ENCODE measurements around the gene SPRR4. TPM values are rescaled to one million over a fixed set of nuclear protein-coding genes. Genes with fewer than 3 reads are reported as not detected.

The SPRR4 gene
- total RNA-seq, 2 experiments from 2014 or later = not detected

DNA sequence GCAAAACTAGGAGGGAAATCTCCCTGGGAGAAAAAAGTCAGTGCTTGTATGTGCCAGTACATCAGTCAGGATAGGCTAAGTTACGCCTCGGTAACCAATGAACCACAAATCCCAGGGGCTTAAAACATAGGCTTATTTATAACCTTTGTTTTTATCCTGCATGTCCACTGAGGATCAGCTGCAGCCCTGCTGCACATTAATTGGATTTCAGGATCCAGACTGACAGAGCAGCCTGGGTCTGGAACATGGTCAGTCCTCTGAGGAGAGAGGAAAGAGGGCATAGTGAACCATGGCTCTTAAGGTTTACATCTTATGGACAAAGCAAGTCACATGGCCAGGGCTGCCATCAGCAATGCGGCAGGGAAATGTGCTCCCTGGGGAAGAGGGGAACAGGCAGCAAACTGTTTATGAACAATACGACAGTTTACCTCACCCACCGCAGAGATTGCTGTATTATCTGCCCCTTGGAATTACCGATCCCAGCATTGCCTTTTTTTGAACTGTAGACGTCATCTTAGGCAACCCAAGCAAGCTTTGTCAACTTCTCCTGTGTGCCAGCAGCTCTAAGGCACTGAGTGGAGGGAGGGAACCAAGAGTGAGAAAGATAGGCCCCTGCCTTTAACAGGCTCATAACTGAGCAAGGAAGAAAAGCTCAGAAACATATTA lies 9.1 kb upstream of the SPRR4 start:
- Histone ChIP-seq H3K9me2 (ENCODE audit: insufficient read depth, low read length) (no peaks in the 10 kb centered on the region), H3K36me3 (ENCODE audit: insufficient read depth, low read length) (no peaks in the 10 kb centered on the region), H4K20me1 (ENCODE audit: insufficient read depth, low read length) (no peaks in the 10 kb centered on the region), H3K4me3 (ENCODE audit: low read depth, low read length, poor library complexity, severe bottlenecking) (no peak overlapping the region), H3K4me1 (ENCODE audit: insufficient read depth, low read length, poor library complexity, severe bottlenecking) (no peaks in the 10 kb centered on the region), H3K79me2 (ENCODE audit: insufficient read depth, low read depth, low read length) (no peaks in the 10 kb centered on the region), H2AFZ (ENCODE audit: low read length) (no peak overlapping the region), H3K4me2 (ENCODE audit: low read length) (no peak overlapping the region), H3K9me3 (ENCODE audit: low read length) (no peaks in the 10 kb centered on the region), H3K27ac (ENCODE audit: low read depth, low read length, poor library complexity, severe bottlenecking) (no peak overlapping the region)
- no peak for TF ChIP-seq EZH2phosphoT487 (IDR thresholded peaks at IDR 0.05; ENCODE audit: borderline replicate concordance, low read depth, low read length)
- TF ChIP-seq, protein P1, sequence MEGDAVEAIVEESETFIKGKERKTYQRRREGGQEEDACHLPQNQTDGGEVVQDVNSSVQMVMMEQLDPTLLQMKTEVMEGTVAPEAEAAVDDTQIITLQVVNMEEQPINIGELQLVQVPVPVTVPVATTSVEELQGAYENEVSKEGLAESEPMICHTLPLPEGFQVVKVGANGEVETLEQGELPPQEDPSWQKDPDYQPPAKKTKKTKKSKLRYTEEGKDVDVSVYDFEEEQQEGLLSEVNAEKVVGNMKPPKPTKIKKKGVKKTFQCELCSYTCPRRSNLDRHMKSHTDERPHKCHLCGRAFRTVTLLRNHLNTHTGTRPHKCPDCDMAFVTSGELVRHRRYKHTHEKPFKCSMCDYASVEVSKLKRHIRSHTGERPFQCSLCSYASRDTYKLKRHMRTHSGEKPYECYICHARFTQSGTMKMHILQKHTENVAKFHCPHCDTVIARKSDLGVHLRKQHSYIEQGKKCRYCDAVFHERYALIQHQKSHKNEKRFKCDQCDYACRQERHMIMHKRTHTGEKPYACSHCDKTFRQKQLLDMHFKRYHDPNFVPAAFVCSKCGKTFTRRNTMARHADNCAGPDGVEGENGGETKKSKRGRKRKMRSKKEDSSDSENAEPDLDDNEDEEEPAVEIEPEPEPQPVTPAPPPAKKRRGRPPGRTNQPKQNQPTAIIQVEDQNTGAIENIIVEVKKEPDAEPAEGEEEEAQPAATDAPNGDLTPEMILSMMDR (conservative IDR thresholded peaks at IDR 0.05; ENCODE audit: low read length) = no peak
- intact Hi-C loops (cut with micrococcal nuclease; ENCODE audit: unreplicated experiment) = no loop called here
- no peak for DNase-seq (ENCODE audit: low spot score)
- ChIA-PET POLR2A (interaction anchor here (0.8 to 1.0 kb wide), 2 partner anchors 19 to 189 kb away, joined by 3 to 5 read pairs; partner anchors contain the start of gene SPRR2G), CTCF (ENCODE audit: unreplicated experiment) (interaction anchor here (1.1 kb wide), 1 partner anchor 178 kb away, joined by 3 read pairs; no protein-coding TSS in a partner anchor)
- no TSS peak for BruUV-seq (replicated peaks)

DNA sequence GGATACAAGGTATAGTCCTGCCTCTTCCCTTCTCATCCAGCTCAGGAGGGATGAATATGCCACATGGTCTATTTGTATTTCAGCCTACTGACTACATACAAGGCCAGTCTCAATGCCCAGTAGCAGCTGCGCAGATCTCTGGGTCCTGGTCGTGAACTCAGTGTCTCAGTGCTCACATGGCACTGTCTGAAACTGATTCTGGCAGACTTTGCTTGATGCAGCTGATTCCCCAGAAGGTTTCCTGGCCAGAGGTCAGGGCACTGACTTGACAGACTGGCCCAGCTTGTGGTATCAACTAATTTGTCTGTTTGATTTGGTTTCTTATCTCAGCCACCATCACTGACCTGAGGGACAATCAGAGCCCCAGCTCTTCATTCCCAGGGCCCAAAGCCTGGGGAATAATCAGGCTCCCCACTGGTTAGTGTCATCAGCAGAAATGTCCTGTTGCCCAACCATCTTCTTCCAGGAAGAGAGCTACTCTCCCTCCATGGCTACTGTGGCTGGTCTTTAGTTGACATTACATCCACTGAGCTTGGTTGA lies 7.5 kb upstream of the SPRR4 start:
- Histone ChIP-seq H3K4me1 (ENCODE audit: insufficient read depth, low read length, poor library complexity, severe bottlenecking) (no peaks in the 10 kb centered on the region), H3K9me2 (ENCODE audit: insufficient read depth, low read length) (no peaks in the 10 kb centered on the region), H4K20me1 (ENCODE audit: insufficient read depth, low read length) (no peaks in the 10 kb centered on the region), H3K9me3 (ENCODE audit: low read length) (no peaks in the 10 kb centered on the region), H3K4me2 (ENCODE audit: low read length) (no peak overlapping the region), H3K79me2 (ENCODE audit: insufficient read depth, low read depth, low read length) (no peaks in the 10 kb centered on the region), H3K4me3 (ENCODE audit: low read depth, low read length, poor library complexity, severe bottlenecking) (no peak overlapping the region), H2AFZ (ENCODE audit: low read length) (no peak overlapping the region), H3K27ac (ENCODE audit: low read depth, low read length, poor library complexity, severe bottlenecking) (no peak overlapping the region), H3K36me3 (ENCODE audit: insufficient read depth, low read length) (no peaks in the 10 kb centered on the region)
- DNase-seq (ENCODE audit: low spot score) = no peak
- POLR2A ChIA-PET = no interaction called here
- TF ChIP-seq, protein P1 (conservative IDR thresholded peaks at IDR 0.05; ENCODE audit: low read length) = no peak
- no peak for TF ChIP-seq EZH2phosphoT487 (IDR thresholded peaks at IDR 0.05; ENCODE audit: borderline replicate concordance, low read depth, low read length)
- CTCF ChIA-PET (ENCODE audit: unreplicated experiment) = no interaction called here
- no TSS peak for BruUV-seq (replicated peaks)
- intact Hi-C loops (cut with micrococcal nuclease; ENCODE audit: unreplicated experiment) = no loop called here

DNA sequence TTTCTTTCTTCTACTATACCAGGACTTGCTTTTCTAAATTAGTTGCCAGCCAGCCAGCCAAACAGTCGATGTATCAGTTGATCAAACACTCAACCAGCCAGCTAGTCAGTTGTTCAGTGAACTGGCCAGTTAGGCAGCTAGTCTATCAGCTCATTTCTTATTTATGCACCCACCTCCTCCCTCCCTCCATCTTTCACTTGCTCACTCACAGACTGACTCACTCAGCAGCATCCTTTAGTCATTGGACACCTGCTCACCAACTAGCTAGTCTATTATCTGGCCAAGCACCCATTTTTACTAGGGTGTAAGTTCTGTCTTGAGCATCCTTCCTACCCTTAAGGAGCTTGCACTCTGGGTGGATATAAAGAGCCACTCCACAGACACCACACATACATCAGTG lies 5.9 kb upstream of the SPRR4 start:
- BruUV-seq (replicated peaks) = no TSS peak
- POLR2A ChIA-PET = no interaction called here
- H2AFZ ChIP-seq (ENCODE audit: low read length) = no peak overlapping the region
- no peaks in the 10 kb centered on the region for H4K20me1 ChIP-seq (ENCODE audit: insufficient read depth, low read length)
- intact Hi-C loops (cut with micrococcal nuclease; ENCODE audit: unreplicated experiment) = no loop called here
- H3K79me2 ChIP-seq (ENCODE audit: insufficient read depth, low read depth, low read length) = no peaks in the 10 kb centered on the region
- no peaks in the 10 kb centered on the region for H3K36me3 ChIP-seq (ENCODE audit: insufficient read depth, low read length)
- no peaks in the 10 kb centered on the region for H3K9me3 ChIP-seq (ENCODE audit: low read length)
- H3K4me1 ChIP-seq (ENCODE audit: insufficient read depth, low read length, poor library complexity, severe bottlenecking) = no peaks in the 10 kb centered on the region
- no peak for DNase-seq (ENCODE audit: low spot score)
- CTCF ChIA-PET (ENCODE audit: unreplicated experiment) = no interaction called here
- no peak for TF ChIP-seq EZH2phosphoT487 (IDR thresholded peaks at IDR 0.05; ENCODE audit: borderline replicate concordance, low read depth, low read length)
- TF ChIP-seq, protein P1 (conservative IDR thresholded peaks at IDR 0.05; ENCODE audit: low read length) = no peak
- no peak overlapping the region for H3K27ac ChIP-seq (ENCODE audit: low read depth, low read length, poor library complexity, severe bottlenecking)
- no peak overlapping the region for H3K4me2 ChIP-seq (ENCODE audit: low read length)
- no peaks in the 10 kb centered on the region for H3K9me2 ChIP-seq (ENCODE audit: insufficient read depth, low read length)
- H3K4me3 ChIP-seq (ENCODE audit: low read depth, low read length, poor library complexity, severe bottlenecking) = no peak overlapping the region
